NCI-H748 (cell line): Measurements from ENCODE around the gene ANKRD23.
"Not testable (repeated sequence)": the region's sequence is repeated elsewhere in the genome, so short reads cannot be mapped to it uniquely, and the experiment has no call there.

Experiments
- DNase-seq: peaks from one replicate; lab custom pipeline; 2025; ENCODE audit not compliant: unreplicated experiment; lab: John Stamatoyannopoulos, UW

ANKRD23 gene

GRCh38 chr2:96801005-96801785 lies 42.6 kb downstream of the ANKRD23 start:
- DNase-seq, result peak; percentile 48

- no peak for DNase-seq
Observed at GRCh38 chr2:96800061-96801004, 43.5 kb downstream of the ANKRD23 start.

GRCh38 chr2:96799623-96799935 lies 44.2 kb downstream of the ANKRD23 start:
- DNase-seq, result no peak

GRCh38 chr2:96798733-96799622 lies 44.8 kb downstream of the ANKRD23 start:
- no peak for DNase-seq

- DNase-seq, result no peak
Observed at GRCh38 chr2:96797066-96797625, 46.7 kb downstream of the ANKRD23 start.

GRCh38 chr2:96796497-96796896 lies 47.3 kb downstream of the ANKRD23 start:
- DNase-seq, result not testable (repeated sequence)

- no peak for DNase-seq
Observed at GRCh38 chr2:96795076-96795475, 48.7 kb downstream of the ANKRD23 start.

- DNase-seq, result no peak
Observed at GRCh38 chr2:96792772-96793749, 50.8 kb downstream of the ANKRD23 start.

- DNase-seq, result no peak
Observed at GRCh38 chr2:96789245-96789617, 54.6 kb downstream of the ANKRD23 start.

- DNase-seq, result no peak
Observed at GRCh38 chr2:96788442-96789244, 55.2 kb downstream of the ANKRD23 start.
